NCI-H2171 treated with DMSO at 0.1 percent for 48 hours (cell line): ENCODE results near the gene CITED4.

ENCODE experiments used
- DNase-seq: peaks from one replicate; lab custom pipeline; 2025; lab: John Stamatoyannopoulos, UW

Gene CITED4

GRCh38 chr1:40853113-40853884 is 8.9 kb downstream of the CITED4 start:
- no peak for DNase-seq

- no peak for DNase-seq
Observed at GRCh38 chr1:40851643-40852042, 10.5 kb downstream of the CITED4 start.

GRCh38 chr1:40849801-40850592 is 12.2 kb downstream of the CITED4 start:
- peak; percentile 41 for DNase-seq

- DNase-seq: peak; percentile 64
Observed at GRCh38 chr1:40848530-40849189, 13.5 kb downstream of the CITED4 start.

GRCh38 chr1:40847023-40847745 is 15.0 kb downstream of the CITED4 start:
- DNase-seq: no peak

DNA sequence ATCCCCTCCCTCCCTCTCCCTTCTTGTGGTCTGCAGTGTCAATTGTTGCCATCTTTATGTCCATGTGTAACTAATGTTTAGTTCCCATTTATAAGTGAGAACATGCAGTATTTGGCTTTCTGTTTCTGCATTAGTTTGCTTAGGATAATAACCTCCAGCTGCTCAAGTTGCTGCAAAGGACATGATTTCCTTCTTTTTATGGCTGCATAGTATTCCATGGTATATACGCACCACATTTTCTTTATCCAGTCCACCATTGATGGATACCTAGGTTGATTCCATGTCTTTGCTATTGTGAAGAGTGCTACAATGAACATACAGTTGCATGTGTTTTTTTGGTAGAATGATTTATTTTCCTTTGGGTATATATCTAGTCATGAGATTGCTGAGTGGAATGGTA is 16.3 kb downstream of the CITED4 start:
- DNase-seq: no peak

- no peak for DNase-seq
Observed at GRCh38 chr1:40844887-40845878, 17.0 kb downstream of the CITED4 start.

- peak; percentile 87 for DNase-seq
Observed at GRCh38 chr1:40844079-40844478, 18.1 kb downstream of the CITED4 start.

DNA sequence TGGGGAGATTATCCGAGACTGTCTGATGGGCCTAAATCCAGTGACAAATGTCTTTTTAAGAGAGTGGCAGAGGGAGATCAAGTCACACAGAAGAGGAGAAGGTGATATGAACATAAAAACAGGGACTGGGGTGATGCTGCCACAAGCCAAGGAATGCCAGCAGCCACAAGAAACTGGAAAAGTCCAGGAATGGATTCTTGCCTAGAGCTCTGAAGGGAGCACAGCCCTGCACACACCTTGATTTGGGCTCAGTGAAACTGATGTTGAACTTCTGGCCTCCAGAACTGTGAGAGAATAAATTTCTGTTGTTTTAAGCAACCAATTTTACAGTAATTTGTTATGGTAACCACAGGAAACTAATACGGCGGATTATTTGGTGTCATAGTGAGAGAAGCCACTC is 19.5 kb downstream of the CITED4 start:
- no peak for DNase-seq

GRCh38 chr1:40842207-40842606 is 20.0 kb downstream of the CITED4 start:
- DNase-seq: no peak

GRCh38 chr1:40841602-40842001 is 20.6 kb downstream of the CITED4 start:
- DNase-seq: no peak

DNA sequence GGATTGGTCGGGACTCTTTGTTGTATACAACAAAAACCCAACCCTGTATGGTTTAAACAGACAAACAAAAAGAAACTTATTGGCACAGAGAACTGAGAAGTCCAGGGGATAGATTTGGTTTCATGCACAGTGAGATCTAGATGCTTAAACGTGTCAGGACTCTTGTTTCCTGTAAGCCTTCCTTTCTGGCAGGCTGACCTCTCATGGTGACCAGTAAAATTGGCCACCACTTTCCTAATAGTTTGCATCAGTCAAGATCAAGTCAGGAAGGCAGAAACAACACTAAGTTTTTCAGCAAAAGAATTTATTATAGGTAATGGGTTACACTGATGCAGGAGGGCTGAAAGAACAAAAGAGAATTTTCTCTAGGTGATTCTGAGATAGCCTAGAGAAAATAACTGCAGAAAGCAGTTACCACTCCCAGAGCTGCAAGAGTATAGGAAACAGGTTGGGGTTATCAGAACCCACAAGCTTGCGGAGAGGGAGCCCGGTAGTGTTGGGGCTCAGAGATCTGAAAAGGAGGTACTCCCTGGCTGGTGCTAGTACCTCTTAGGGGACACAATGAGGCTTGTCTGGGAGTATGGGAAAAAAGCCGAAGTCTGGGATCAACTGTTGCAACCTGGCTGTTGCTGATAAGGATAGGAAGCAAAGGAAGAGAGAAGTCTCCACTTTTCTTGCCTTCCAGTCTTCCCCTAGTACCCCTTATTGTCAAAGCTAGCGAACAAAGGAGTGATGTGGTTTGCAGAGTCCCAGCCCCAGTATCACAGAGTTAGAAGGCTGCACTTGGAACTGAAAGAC is 21.4 kb downstream of the CITED4 start:
- DNase-seq: no peak

DNA sequence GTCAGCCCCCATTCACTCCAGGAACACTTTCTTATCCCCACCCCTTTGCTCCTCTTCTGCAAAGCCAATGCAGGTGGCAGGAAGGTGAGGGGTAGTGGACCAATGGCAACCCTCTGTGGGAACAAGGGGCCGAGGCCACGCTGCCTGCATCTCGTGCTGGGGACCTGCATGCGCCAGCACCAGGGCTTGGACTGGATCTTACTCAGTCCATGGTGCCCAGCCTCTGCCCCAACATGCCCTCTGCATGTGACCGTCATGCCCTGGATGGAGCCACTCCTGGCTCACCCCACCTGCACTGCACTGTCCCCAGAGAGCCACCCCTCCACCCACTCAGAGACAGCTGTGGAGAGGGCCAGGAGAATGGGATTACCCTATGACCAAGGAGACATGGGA is 22.2 kb downstream of the CITED4 start:
- no peak for DNase-seq

- DNase-seq: no peak
Observed at GRCh38 chr1:40838980-40839942, 22.9 kb downstream of the CITED4 start.

DNA sequence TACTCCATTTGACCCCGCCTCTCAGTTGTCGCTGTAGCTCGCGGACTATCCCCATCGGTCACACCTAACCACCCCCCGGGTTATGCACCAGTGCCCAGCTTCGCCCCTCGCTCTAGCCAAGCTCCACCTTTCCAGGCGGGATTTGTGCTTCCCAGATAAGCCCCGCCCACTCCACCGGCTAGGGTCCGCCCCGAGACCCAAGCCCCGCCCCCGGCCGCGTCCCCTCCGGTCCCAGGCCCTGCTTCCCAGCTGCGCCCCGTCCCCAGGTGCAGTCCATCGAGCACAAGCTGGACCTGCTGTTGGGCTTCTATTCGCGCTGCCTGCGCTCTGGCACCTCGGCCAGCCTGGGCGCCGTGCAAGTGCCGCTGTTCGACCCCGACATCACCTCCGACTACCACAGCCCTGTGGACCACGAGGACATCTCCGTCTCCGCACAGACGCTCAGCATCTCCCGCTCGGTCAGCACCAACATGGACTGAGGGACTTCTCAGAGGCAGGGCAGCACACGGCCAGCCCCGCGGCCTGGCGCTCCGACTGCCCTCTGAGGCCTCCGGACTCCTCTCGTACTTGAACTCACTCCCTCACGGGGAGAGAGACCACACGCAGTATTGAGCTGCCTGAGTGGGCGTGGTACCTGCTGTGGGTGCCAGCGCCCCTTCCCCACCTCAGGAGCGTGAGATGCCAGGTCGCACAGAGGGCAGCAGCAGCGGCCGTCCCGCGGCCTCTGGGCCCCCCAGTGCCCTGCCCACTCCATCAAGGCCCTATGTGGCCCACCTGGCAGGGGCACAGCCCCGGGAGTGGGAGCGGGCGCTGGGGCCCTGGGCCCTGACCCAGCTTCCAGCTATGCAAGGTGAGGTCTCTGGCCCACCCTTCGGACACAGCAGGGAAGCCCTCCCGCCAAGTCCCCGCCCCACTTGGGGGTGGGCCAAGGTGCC is 23.9 kb downstream of the CITED4 start:
- no peak for DNase-seq

- no peak for DNase-seq
Observed at GRCh38 chr1:40837601-40838000, 24.6 kb downstream of the CITED4 start.

DNA sequence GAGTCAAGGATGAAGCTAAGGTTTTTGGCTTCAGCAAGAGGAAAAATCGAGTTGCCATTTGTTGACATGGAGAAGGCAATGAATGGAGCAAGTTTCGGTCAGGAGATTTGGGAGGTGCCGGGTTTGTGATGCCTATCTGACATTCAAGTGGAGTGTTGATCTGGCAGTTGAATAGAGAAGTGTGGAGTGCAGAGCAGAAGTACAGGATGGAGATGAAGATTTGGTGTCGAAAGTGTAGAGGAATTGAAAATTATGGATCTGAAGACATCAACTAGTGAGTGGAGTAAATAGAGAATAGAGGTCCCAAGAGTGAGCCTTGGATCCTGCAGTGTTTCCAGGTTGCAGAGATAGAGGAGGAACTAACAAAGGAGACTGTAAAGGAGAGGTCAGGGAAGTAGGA is 25.9 kb downstream of the CITED4 start:
- DNase-seq: no peak
